Activated CD4-positive, alpha-beta T cell treated with anti-CD3 and anti-CD28 coated beads for 48 hours (primary cell): Measurements from ENCODE around the gene FREM2.

Experiments
- DNase-seq: peaks from one replicate; pipeline ENCODE4 v3.0.0-alpha.2; 2020

The FREM2 gene

GRCh38 chr13:38763446-38764381 is 76.8 kb downstream of the FREM2 start:
- DNase-seq, result peak; percentile 4

GRCh38 chr13:38766799-38767198 is 79.9 kb downstream of the FREM2 start:
- DNase-seq, result no peak

GRCh38 chr13:38767506-38768265 is 80.8 kb downstream of the FREM2 start:
- DNase-seq, result no peak

- DNase-seq, result no peak
These were observed 82.6 kb downstream of the FREM2 start for GRCh38 chr13:38769526-38769925.

- DNase-seq, result no peak
These were observed 88.2 kb downstream of the FREM2 start for GRCh38 chr13:38775085-38775484.

GRCh38 chr13:38777347-38778119 is 90.7 kb downstream of the FREM2 start:
- no peak for DNase-seq

GRCh38 chr13:38781539-38781938 is 94.7 kb downstream of the FREM2 start:
- no peak for DNase-seq

- no peak for DNase-seq
These were observed 97.4 kb downstream of the FREM2 start for GRCh38 chr13:38784036-38784880.

- DNase-seq, result no peak
These were observed 98.2 kb downstream of the FREM2 start for GRCh38 chr13:38785042-38785441.

- no peak for DNase-seq
These were observed 98.6 kb downstream of the FREM2 start for GRCh38 chr13:38785490-38785889.

- no peak for DNase-seq
These were observed 100.7 kb downstream of the FREM2 start for GRCh38 chr13:38787550-38787949.

GRCh38 chr13:38796890-38797289 is 110.0 kb downstream of the FREM2 start:
- DNase-seq, result no peak

- DNase-seq, result no peak
These were observed 116.7 kb downstream of the FREM2 start for GRCh38 chr13:38803531-38803930.

GRCh38 chr13:38804061-38804460 is 117.2 kb downstream of the FREM2 start:
- no peak for DNase-seq

- no peak for DNase-seq
These were observed 117.7 kb downstream of the FREM2 start for GRCh38 chr13:38804536-38804935.

- no peak for DNase-seq
These were observed 127.5 kb downstream of the FREM2 start for GRCh38 chr13:38814331-38814730.

GRCh38 chr13:38819053-38819452 is 132.2 kb downstream of the FREM2 start:
- DNase-seq, result no peak

GRCh38 chr13:38819596-38819995 is 132.7 kb downstream of the FREM2 start:
- no peak for DNase-seq

- DNase-seq, result no peak
These were observed 135.1 kb downstream of the FREM2 start for GRCh38 chr13:38821770-38822551.

GRCh38 chr13:38824342-38824741 is 137.5 kb downstream of the FREM2 start:
- peak; percentile 3 for DNase-seq

- no peak for DNase-seq
These were observed 139.4 kb downstream of the FREM2 start for GRCh38 chr13:38826182-38826813.
